GM21381 (cell line): ENCODE results near the gene KNSTRN.

Source experiments
- ATAC-seq: cut with Tn5 transposase; IDR thresholded peaks from one replicate; pipeline ENCODE4 v1.9.1; 2021; ENCODE audit warnings: mild to moderate bottlenecking, moderate library complexity; ENCODE audit not compliant: unreplicated experiment

KNSTRN gene

DNA sequence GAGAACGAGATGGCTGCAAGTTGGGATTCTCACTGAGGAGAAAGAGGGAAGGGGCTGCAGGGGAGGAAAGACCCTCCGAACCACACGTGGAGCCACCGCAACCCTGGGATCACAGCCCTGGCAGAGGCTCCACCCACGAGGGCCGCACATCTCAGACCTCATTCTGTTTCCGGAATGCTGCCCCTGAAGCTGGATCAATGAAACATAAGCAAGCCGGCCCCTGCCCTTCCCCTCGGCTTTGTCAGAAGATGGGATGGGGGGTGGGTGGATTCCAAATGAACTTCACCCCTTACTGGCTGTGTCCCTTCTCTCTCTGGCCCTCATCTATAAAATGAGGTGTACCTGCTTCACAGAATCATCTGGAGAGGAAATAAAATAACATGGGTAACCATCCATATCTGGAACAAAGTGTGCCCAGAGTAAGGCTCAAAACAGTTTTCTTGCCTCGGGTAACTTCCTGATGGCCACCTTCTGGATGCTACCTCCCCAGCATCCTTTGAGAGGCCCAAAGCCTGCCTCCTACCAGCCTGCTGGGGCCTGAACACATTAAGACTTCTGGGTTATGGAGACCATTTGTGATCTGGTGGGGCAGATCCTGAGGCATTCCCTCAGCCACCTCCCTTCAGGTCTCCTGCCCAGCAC lies 37.2 kb upstream of the KNSTRN start:
- ATAC-seq, result no peak

DNA sequence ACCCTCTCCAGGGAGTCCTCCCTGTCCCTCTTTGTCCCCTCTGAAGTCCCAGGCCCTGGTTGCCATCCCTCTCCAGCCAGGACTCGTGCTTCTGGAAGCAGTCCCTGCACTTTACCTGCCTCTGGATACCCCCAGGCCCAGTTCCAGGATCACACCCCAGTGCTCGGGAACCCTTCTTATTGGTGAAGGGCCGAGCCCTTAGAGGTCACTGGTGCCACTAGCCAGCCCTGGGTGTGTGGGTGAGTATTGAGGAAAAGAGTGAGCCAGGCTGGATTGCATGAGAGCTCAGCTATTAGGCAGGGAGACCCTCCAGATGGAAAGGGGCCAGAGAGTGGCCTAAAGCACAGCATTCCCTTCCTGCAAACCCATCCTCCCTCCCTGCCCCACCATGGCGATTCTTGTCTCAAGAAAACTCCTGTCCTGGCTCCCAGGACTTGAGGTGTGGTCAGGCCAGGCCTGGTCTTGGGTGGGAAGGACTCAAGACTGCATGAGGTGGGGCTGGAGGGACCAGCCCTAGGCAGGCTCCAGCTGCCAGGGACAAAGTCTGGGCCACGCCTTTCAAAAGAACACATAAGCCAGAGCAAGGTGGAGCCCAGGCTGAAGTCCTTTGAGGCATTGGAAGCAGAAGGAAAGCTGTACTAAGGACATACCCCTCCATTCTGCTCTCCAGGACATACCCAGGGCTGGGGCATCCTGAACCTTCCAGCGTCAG lies 36.5 kb upstream of the KNSTRN start:
- ATAC-seq, result no peak

DNA sequence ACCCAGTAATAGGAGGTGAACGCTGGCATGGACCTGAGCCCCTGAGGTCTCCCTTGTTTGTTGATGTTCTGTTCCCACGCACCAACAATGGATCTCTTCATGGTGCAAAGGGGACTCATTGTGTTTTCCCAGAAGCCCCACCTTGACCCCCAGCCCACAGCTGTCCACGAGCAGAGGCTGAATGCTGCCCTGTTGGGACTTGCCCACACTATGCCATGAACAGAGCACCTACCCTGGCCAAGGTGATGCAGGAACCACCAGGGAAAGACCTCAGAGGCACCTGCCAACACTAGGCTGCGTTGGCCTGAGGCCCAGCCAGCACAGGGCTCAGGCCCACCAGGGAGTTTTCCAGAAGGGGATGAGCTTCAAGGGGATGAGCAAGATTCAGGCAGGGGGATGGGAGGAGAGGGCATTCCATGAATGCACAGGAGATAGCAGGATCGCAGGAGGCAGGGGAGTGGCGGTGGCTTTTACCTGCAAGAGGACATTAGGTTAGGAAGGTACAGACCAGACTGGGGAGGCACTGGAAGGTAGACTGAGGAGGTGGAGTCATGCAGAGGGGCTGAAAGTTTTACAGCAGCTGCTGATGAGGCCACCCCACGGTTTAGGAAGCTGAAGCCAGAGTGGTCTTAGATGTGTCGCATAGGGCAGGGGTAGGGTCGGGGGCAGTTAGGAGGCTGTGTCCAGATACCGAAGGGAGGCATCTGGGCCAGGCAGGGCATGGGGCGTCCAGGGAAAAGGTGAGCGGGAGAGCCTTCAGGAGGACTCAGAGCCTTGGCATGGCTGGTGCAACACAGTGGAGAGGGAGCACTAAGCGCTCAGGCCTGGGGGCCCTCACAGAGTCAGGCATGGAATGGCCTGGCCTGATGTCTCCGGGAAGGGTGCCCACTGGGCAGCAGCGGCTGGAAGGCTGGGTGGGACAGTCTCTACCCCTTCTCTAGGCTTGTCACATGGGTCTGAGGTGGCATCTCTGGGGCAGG lies 35.7 kb upstream of the KNSTRN start:
- ATAC-seq, result no peak

DNA sequence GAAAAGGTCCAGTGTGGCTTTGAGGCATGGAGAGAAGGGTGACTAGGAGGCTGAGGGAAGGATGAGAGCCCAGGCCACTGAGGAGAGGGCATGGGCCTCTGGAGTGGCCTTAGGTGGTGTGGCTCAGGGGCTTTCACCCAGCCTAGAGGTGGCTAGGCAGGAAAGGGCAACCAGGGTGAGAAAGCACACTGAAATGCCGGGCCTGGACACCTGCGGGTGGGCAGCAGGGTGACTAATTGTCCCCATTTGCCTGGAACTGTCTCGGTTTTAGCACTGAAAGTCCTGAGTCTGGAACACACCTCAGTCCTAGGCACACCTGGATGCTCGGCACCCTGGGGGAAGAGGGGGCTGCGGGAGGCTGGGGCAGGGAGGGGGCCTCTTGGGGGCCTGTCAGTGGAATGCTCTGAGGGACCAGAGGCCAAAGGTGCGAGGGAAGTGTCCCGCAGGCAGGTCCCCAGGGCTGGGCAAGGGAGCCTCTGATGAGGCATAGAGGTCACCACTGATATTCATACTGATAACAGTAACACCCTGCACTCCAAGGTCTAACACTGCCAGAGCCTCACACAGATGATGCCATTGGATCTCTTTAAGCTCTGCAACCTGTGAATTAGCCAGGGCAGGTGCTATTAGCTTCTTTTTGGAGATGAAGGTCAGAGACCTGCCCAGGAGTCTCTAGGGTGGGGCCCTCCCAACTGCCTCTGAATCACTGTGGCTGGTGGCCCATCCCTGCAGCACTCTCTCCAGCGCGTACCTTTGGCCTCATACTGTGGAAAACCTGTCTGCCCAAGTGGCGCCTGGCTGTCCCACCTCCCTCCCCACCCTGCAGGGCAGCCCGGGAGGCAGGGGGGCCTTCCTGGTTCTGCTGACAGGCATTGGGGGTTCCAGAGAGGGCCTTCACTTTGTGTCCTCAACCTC lies 34.7 kb upstream of the KNSTRN start:
- no peak for ATAC-seq

DNA sequence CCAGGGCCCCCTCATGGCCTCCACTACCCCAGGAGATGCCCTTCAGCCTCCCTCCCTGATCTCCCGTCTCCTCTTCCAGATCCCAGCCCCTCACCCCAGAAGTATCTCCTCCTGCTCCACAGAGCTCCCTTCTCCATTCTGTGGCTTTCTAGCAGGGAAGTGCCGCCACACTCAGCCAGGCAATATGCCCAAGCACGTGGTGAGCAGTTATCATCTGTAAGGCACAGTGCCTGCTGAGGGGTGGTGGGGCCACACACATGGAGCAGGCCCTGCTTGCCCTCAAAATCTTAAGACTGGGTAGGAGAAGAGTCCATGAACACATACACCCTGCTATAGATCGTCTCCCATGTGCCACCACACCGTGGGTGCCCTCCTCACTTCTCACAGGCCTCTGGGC lies 34.0 kb upstream of the KNSTRN start:
- ATAC-seq, result no peak

DNA sequence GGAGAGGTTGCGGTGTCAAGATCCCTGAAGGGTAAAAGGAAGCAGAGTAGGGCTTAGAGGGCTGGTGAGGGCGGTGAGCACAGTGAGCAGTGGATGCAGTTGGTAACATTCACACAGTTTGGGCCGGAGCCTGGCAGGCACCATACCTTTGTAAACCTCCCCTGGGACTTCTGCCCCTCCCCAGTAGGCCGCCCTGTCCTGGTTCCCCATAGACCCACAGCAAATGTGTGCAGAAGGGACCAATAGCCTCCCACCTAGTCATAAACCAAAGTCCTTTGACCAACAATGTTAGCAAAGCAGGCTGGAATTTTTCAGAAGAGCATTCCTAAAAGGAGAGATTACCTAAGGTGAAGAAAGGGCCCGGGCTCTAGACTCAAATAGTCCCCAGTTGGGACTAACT lies 33.4 kb upstream of the KNSTRN start:
- no peak for ATAC-seq

DNA sequence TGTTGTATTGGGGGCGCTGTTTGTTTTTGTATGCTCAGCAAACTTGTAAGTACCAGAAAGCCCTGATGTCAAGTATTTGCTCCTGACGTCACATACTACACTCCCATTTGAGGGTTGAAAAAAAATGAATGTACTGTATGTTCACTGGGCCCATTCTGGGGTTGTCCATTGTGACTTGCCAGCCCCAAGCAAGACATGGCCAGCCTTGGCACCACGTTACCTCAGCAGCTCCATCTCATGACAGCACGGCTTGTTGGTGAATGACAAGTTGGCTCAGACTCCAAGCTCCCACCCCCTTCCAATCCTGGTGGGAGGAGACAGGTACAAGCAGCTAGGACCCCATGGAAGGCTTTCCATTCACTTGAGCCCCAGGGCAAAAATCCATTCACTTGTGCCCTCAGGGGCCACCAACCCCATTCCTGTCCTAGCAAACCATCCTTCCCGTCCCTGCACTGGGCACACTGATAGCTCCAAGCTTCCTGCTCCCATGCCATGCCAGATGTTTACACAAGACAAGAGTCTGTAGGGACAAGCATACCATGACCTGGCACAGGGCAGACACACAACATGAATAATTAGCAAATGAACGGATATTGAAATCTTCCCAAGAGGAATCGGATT lies 30.1 kb upstream of the KNSTRN start:
- ATAC-seq, result no peak

DNA sequence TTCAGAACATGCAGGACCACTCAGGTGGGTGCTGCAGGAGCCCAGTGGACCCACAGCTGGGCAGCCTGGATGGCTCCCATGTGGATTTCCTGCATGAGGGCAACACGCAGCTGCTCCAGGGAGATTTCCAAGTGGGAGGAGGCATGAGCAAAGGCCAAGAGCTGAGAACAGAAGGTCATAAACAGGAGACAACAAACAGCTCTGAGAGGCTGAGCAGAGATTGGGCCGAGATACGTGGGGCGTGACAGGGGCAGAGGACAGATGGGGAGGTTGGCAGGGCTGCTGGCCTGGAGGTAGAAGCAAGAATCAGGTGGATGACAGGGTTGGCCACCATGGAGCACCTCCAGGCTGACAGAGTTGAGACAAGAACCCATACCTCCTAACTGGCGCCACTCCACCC lies 28.8 kb upstream of the KNSTRN start:
- ATAC-seq, result no peak

DNA sequence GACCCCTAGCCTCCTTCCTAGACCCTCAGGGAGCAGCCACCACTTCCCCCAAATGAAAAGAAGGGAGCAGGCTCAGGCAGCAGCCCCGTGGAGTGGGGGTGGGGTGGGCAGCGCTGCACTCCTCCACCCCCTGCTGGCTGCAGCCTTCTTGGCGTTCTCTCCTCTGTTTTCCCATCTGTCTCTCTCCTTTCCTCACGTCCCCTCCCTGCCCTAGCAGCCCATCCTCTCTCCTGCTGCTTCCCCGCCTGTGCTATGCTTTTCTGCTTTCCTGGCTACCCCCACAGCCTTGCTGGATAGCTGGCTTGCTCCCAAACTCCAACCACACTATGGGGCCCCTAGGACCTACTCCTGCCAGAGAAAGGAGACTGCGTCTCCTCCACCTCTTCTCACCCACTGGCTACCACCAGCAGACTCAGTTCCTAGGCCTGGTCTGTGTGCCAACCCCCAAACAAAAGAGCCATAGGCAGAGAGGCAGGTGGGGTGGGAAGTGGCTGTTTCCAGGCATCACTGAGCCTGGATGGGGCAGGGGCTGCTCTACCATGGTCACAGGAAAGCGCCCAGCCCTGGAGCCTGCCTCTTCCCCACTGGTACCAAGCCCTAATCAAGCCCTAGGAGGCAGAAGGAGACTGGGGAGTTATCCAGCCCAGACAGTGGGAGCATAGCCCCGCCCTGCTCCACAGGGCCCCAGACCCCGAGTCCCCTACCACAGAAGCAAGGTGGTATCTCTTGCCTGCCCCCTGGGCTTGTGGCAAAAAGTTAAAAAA lies 27.9 kb upstream of the KNSTRN start:
- no peak for ATAC-seq

DNA sequence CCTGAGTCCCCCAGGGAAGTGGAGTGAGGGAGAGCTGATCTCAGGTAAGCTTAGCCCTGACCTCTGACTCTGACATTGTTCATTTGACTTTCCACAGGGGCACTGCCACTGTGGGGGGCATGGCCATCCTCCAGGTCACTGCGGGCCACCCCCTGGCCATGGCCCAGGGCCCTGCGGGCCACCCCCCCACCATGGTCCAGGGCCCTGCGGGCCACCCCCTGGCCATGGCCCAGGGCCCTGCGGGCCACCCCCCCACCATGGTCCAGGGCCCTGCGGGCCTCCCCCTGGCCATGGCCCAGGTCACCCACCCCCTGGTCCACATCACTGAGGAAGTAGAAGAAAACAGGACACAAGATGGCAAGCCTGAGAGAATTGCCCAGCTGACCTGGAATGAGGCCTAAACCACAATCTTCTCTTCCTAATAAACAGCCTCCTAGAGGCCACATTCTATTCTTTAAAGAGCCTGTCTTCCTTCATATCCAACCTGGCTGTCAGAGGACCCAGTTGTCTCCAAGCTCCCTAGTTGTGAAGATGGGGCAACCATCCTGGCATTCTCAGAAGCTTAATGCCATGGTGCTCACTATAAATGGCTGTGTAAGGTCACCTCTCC lies 26.4 kb upstream of the KNSTRN start:
- ATAC-seq, result no peak

DNA sequence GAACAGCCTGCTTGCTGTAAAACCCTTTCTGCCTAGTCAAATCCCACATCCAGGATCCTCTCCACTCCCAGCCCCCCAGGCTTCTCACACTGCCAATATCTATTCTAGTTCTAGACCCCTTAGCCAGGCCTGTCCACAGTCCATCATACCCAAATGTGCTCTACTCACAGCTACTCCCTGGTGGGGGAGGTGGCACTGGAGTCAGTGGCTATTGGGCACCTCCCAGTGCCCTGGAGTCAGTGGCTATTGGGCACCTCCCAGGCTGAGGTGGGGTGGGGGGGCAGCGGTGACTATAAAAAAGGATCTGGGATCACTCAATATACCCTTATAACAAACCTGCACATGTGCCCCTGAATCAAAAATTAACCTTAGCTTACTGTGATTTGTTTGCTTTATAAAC lies 25.3 kb upstream of the KNSTRN start:
- no peak for ATAC-seq

DNA sequence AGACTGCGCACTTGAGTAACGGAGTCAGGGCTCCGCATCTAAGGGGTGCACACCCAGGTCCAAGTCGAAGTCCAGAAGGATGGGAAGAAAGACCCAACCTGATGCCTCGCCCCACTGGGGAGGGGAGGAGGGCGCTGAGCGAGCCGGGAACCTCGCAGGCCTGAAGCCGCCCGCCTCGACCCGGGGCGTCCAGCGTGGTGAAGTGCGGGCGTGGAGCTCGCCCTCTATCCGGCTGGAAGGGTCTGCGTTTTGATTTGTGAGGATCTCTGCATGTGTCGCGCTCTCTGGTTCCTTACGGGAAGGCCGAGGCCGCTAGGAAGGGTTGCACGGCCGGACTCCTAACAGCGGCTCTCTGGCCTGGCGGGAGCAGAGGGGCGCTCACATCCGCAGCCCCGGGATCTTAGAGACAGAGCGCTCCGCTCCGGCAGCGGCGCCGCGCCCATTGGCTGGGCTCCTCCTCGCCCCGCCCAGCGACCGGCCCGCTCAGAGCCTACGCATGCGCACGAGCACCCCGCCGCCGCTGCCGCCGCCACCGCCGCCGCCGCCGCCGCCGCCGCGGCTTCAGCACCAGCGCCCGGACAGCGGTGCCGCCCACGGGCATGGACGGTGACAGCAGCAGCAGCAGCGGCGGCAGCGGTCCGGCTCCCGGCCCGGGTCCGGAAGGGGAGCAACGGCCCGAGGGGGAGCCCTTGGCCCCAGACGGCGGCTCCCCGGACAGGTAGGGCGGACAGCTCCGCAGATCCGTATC lies 24.6 kb upstream of the KNSTRN start, which contains the start of gene DISP2:
DISP2 (plus strand) TSS at position 497 of the 748 bp plus-strand sequence; CDS start at position 600, 103 bp downstream.
- peak; percentile 85 for ATAC-seq

DNA sequence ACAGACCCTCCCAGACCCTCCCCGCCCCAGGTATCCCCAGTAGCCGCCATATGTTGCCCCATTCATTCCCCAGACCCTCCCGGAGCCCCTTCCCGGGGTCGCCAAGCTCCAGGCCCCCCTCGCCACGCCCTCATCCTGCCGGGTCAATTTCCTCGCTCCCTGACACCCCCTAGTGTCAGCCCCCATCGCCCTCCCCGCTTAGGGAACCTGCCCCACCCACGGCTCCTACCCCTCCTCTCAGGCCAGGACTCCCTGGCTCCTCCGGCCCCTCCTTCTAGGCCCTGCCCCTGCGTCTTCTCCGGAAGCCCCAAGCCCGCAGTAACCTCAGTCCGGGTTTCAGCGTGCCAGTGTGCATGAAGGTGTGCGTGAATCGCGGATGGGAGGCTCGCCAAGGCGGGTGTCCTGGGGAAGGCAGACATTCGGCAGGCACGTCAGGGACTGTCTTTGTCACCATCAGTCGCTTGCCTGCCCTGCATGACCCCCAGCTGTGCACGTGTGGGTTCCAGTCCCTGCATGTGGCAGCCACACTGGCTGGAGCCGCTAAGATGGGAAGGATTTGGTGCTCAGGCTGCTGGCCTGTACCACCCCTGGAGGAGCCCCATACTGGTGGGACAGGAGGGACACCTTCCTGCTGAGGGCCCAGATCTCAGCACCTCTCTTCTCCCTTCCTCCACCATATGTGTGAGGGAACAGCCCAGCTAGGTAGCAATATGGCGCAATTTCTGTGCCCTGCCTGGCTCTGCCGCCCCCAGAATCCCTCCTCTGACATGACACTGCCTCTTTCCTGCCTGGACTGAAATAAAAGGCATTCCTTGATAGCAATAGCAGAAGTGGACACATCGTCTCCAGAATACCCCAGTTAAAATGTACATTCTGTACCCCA lies 23.8 kb upstream of the KNSTRN start:
- peak; percentile 17 for ATAC-seq

DNA sequence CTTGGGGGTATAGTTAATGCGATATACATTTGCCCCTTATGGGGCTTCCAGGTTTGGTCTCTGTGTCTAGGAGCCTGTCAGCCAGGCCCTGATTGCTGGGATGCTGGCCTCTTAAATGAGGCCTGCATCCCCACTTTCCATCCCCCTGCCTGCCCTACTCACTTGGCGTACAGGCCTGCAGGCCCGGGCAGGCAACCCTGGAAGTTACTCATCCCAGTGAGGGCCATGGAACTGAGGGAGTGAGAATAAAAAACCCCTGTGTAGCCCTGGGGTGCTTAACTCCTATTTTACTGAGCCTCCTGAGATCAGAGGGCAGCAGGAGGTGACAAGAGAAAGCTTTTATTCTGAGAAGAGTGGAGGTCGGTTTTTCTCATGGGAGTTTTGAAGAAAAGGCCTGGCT lies 22.5 kb upstream of the KNSTRN start:
- no peak for ATAC-seq

DNA sequence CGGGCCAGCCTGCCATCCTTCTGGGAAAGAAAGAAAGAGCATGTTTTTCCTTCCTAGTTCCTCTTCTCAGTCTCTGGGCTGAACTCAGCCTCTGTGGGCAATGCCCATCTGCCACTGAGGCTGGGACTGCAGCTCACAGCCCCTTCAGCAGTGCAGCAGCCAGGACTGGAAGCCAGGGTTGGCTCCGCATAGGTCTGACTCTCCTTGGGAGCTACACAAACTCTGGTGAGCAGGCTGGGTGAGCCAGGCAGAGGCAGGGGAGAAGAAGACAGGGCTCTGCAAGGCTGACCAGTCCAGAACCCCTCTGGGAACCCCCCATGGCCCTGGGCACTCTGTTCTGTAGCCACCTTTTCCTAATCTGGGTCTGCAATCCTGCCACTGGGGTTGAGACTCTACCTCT lies 20.9 kb upstream of the KNSTRN start:
- no peak for ATAC-seq

DNA sequence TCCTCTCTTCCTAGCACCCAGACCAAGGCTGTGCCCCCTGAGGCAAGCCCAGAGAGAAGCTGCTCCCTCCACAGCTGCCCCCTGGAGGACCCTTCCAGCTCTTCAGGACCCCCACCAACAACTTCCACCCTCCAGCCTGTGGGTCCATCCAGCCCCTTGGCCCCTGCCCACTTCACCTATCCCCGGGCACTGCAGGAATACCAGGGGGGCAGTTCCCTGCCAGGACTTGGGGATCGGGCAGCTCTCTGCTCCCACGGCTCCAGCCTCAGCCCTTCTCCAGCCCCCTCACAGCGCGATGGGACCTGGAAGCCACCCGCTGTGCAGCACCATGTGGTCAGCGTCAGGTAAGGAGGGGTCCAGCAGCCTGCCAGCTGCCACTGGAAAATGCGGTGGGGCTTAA lies 18.9 kb upstream of the KNSTRN start:
- no peak for ATAC-seq

DNA sequence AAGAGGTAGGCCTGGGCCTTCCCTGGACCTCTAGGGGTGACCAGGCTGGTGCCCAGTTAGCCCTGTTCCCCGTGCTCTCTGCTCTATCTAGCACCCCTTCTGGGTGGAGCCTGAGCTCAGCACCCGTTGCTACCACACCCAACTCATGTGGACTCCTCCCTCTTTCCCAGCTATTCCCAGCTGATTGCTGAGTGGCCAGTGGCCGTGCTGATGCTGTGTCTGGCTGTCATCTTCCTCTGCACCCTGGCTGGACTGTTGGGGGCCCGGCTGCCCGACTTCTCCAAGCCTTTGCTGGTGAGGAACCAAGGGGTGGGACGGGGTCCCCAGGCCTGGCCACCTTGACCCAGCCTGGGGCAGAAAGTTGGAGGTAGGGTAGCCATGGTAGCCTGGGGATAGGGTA lies 18.3 kb upstream of the KNSTRN start:
- no peak for ATAC-seq
